ENCODE results near the gene SMIM28. TPM values are rescaled to one million over a fixed set of nuclear protein-coding genes. Genes with fewer than 3 reads are reported as not detected.

The SMIM28 gene
- total RNA-seq, result not detected

DNA sequence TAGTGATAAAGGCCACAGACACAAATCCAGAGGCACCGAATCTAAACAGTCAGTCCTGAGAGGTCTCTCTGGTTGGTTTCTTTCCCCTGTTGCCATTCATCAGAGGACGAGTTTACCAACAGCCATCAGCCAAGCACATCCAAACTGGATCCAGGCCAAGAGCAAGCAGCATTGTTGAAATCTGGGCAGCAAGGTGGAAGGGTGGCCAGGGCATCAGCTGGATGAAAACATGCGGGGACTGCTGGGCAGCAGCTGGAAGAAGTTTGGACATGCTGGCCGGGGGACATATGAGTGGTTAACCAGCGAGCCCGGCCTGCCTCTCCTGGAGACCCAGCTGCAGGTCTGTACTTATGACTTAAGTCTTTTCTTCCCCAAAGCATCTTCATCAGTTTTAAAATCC is at the start of gene SMIM28:
SMIM28 (plus strand) TSS at position 62 of the 400 bp plus-strand sequence; CDS start at position 230, 168 bp downstream.
- Histone ChIP-seq H3K9me3 (no peaks in the 10 kb centered on the region), H3K4me1 (ENCODE audit: control insufficient read depth in 1 of 2, low read depth in 2 of 2) (no peaks in the 10 kb centered on the region), H3K27me3 (replicated peaks; ENCODE audit: insufficient read depth) (no peaks in the 10 kb centered on the region), H3K36me3 (no peaks in the 10 kb centered on the region), H3K27ac (no peak within 1 kb of the TSS), H3K4me3 (no peak within 1 kb of the TSS)
- no peak for DNase-seq (ENCODE audit: low spot score)
- TF ChIP-seq, protein P1, sequence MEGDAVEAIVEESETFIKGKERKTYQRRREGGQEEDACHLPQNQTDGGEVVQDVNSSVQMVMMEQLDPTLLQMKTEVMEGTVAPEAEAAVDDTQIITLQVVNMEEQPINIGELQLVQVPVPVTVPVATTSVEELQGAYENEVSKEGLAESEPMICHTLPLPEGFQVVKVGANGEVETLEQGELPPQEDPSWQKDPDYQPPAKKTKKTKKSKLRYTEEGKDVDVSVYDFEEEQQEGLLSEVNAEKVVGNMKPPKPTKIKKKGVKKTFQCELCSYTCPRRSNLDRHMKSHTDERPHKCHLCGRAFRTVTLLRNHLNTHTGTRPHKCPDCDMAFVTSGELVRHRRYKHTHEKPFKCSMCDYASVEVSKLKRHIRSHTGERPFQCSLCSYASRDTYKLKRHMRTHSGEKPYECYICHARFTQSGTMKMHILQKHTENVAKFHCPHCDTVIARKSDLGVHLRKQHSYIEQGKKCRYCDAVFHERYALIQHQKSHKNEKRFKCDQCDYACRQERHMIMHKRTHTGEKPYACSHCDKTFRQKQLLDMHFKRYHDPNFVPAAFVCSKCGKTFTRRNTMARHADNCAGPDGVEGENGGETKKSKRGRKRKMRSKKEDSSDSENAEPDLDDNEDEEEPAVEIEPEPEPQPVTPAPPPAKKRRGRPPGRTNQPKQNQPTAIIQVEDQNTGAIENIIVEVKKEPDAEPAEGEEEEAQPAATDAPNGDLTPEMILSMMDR (IDR thresholded peaks at IDR 0.05), result no peak
- ATAC-seq (ENCODE audit: insufficient number of reproducible peaks, low FRiP score, low read depth), result no peak

DNA sequence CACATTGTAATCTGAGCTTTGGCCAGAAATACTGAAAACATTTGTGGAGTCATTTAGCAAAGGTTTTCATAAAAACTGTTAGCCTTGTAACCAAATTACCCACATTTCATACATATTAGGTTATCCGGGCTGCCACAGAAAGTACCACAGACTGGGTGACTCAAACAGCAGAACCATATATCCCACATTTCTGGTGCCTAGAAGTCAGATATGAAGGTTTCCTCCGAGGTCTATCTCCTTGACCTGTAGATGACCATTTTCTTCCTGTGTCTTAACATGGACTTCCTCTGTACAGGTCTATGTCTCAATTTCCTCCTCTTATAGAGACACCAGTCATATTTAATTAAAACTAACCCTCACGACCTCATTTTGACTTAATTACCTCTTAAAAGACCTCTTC is 49.5 kb upstream of the SMIM28 start:
- Histone ChIP-seq H3K27me3 (replicated peaks; ENCODE audit: insufficient read depth) (no peaks in the 10 kb centered on the region), H3K36me3 (no peaks in the 10 kb centered on the region), H3K4me3 (no peak overlapping the region), H3K4me1 (ENCODE audit: control insufficient read depth in 1 of 2, low read depth in 2 of 2) (no peaks in the 10 kb centered on the region), H3K9me3 (no peaks in the 10 kb centered on the region), H3K27ac (no peak overlapping the region)
- ATAC-seq (ENCODE audit: insufficient number of reproducible peaks, low FRiP score, low read depth) (no peak), DNase-seq (ENCODE audit: low spot score) (no peak)
- TF ChIP-seq, protein P1 (IDR thresholded peaks at IDR 0.05), result no peak

DNA sequence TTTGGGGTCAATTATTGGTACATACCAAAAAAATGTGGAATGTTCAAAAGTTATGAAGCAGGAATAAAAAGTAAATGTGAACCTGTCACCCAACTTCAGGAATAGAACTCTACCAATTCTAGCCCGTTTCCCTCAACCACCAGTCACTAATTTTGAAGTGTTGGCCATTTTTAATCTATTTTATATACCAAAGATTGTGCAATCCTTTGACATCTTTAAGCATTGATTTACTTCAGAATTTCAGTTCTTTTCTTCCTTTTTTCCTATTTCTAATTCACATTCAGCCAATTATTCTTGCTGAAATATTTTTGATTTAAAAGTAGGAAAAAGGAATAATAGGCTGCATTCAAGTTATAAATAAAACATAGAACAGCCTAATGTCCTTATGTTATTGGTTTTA is 46.9 kb upstream of the SMIM28 start:
- no peak overlapping the region for H3K27ac ChIP-seq
- no peaks in the 10 kb centered on the region for H3K27me3 ChIP-seq (replicated peaks; ENCODE audit: insufficient read depth)
- DNase-seq (ENCODE audit: low spot score) (no peak), ATAC-seq (ENCODE audit: insufficient number of reproducible peaks, low FRiP score, low read depth) (no peak)
- H3K9me3 ChIP-seq, result no peaks in the 10 kb centered on the region
- H3K36me3 ChIP-seq, result no peaks in the 10 kb centered on the region
- no peak overlapping the region for H3K4me3 ChIP-seq
- no peaks in the 10 kb centered on the region for H3K4me1 ChIP-seq (ENCODE audit: control insufficient read depth in 1 of 2, low read depth in 2 of 2)
- TF ChIP-seq, protein P1 (IDR thresholded peaks at IDR 0.05), result no peak

DNA sequence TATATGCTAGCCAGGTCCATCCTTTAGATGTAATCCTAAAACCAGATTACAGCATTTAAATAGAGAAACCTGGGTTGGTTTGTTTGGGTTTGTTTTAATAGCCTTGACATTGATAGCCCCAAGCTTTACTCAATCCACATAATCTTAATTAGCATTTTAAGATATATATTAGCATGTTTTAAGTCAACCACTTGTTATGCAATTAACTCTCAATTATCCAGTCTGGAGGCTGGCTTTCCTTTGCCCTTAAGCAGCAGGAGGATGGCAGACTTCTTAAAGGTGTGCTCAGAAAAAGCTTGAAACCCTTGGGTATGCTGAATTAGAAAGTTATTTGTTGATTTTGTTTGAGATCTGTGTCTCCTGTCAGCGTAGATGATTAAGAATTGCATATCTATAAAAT is 46.3 kb upstream of the SMIM28 start:
- Histone ChIP-seq H3K27ac (no peak overlapping the region), H3K4me3 (no peak overlapping the region), H3K4me1 (ENCODE audit: control insufficient read depth in 1 of 2, low read depth in 2 of 2) (no peaks in the 10 kb centered on the region), H3K9me3 (no peaks in the 10 kb centered on the region), H3K36me3 (no peaks in the 10 kb centered on the region), H3K27me3 (replicated peaks; ENCODE audit: insufficient read depth) (no peaks in the 10 kb centered on the region)
- DNase-seq (ENCODE audit: low spot score) (no peak), ATAC-seq (ENCODE audit: insufficient number of reproducible peaks, low FRiP score, low read depth) (no peak)
- TF ChIP-seq, protein P1 (IDR thresholded peaks at IDR 0.05), result no peak

DNA sequence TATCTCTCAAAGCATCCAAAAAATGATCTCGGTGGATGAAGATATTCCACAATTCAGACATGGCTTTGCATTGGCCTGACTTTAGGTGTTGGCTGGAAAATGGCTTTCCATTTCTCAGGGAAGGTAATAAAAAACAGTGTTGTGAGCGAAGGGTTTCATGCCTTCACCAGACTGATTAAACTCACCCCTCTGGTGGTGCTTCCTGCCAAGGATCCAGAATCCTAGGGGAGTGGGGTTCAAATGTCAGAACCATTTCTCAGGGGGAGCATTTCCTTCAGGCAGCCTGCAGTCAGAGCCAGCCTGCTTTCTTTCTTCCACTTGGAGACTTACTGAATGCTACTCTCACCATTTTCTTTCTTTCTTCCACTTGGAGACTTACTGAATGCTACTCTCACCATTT is 45.7 kb upstream of the SMIM28 start:
- Histone ChIP-seq H3K27ac (no peak overlapping the region), H3K36me3 (no peaks in the 10 kb centered on the region), H3K9me3 (no peaks in the 10 kb centered on the region), H3K4me1 (ENCODE audit: control insufficient read depth in 1 of 2, low read depth in 2 of 2) (no peaks in the 10 kb centered on the region), H3K27me3 (replicated peaks; ENCODE audit: insufficient read depth) (no peaks in the 10 kb centered on the region), H3K4me3 (no peak overlapping the region)
- ATAC-seq (ENCODE audit: insufficient number of reproducible peaks, low FRiP score, low read depth) (no peak), DNase-seq (ENCODE audit: low spot score) (no peak)
- TF ChIP-seq, protein P1 (IDR thresholded peaks at IDR 0.05), result no peak

Measured in thoracic aorta (tissue), 2 donors.